GM10847 (cell line): ENCODE data around the gene PTK6.

Experiments
- POLR2A ChIP-seq: IDR thresholded peaks from 2 replicates; pipeline ENCODE4 v1.6.1; 2011; ENCODE audit not compliant: insufficient read length; ENCODE audit errors: extremely low read depth

PTK6 gene

GRCh38 chr20:63563225-63563935, 26.2 kb upstream of the PTK6 start:
- TF ChIP-seq POLR2A, result no peak

- TF ChIP-seq POLR2A, result no peak
These were observed 25.5 kb upstream of the PTK6 start for GRCh38 chr20:63562461-63563224.

GRCh38 chr20:63561624-63562396, 24.6 kb upstream of the PTK6 start:
- TF ChIP-seq POLR2A, result no peak

GRCh38 chr20:63560856-63561609, 23.9 kb upstream of the PTK6 start:
- TF ChIP-seq POLR2A, result no peak

- no peak for TF ChIP-seq POLR2A
These were observed 23.2 kb upstream of the PTK6 start for GRCh38 chr20:63560333-63560805.

GRCh38 chr20:63558804-63559484, 21.8 kb upstream of the PTK6 start:
- no peak for TF ChIP-seq POLR2A

GRCh38 chr20:63557481-63557891, 20.3 kb upstream of the PTK6 start:
- TF ChIP-seq POLR2A, result no peak

- TF ChIP-seq POLR2A, result no peak
These were observed 19.8 kb upstream of the PTK6 start for GRCh38 chr20:63556873-63557478.

- no peak for TF ChIP-seq POLR2A
These were observed 18.6 kb upstream of the PTK6 start for GRCh38 chr20:63555661-63556381.

- no peak for TF ChIP-seq POLR2A
These were observed 17.4 kb upstream of the PTK6 start for GRCh38 chr20:63554361-63555278.

GRCh38 chr20:63553933-63554290, 16.7 kb upstream of the PTK6 start, which contains the start of gene FNDC11:
TSS of gene FNDC11 (plus strand) at chr20:63554159. CDS start at chr20:63555664, 1,505 bp downstream.
- no peak for TF ChIP-seq POLR2A

GRCh38 chr20:63553251-63553932, 16.2 kb upstream of the PTK6 start:
- no peak for TF ChIP-seq POLR2A
